PFSK-1 (cell line): ENCODE results near the gene IL3.
A peak's percentile ranks its signal among the peaks of the same experiment; 100 is the strongest.

Experiments
- FOXP2 ChIP-seq: optimal IDR thresholded peaks from 2 replicates; pipeline ENCODE3; 2011; ENCODE audit warnings: borderline replicate concordance, control low read depth, inconsistent platforms; ENCODE audit not compliant: insufficient read depth; ENCODE audit errors: extremely low read length, extremely low read depth
- POLR2AphosphoS5 ChIP-seq: IDR thresholded peaks from 2 replicates; pipeline ENCODE4 v1.6.1; 2012; ENCODE audit warnings: low read depth, mild to moderate bottlenecking, control low read depth, low read length, moderate library complexity
- REST ChIP-seq, 2 experiments: IDR thresholded peaks; 2 replicates each; pipeline versions ENCODE4 v1.6.1 to v1.8.0; 2011 to 2012; ENCODE audit warnings: low read depth in 2 of 2, low read length in 2 of 2, control low read depth in 1 of 2, inconsistent platforms in 1 of 2, mild to moderate bottlenecking in 1 of 2, moderate library complexity in 1 of 2; ENCODE audit not compliant: insufficient read depth in 1 of 2
- SIN3A ChIP-seq: IDR thresholded peaks from 2 replicates; pipeline ENCODE4 v1.6.1; 2012; ENCODE audit warnings: mild to moderate bottlenecking, low read length, moderate library complexity, borderline replicate concordance; ENCODE audit not compliant: insufficient read depth
- TAF1 ChIP-seq: IDR thresholded peaks from 2 replicates; pipeline ENCODE4 v1.6.1; 2012; ENCODE audit warnings: low read length, control low read depth, borderline replicate concordance; ENCODE audit not compliant: insufficient read depth

Gene IL3

GRCh38 chr5:132083071-132083678 lies 22.7 kb downstream of the IL3 start:
- TF ChIP-seq FOXP2 (no peak), TAF1 (no peak), SIN3A (no peak), POLR2AphosphoS5 (no peak), REST (IDR thresholded peaks at IDR 0.05; ENCODE audit: insufficient read depth in 1 of 2, low read depth in 2 of 2, low read length in 2 of 2) (no peak)

GRCh38 chr5:132085686-132086085 lies 25.2 kb downstream of the IL3 start:
- TF ChIP-seq FOXP2 (no peak), TAF1 (no peak), SIN3A (no peak), REST (IDR thresholded peaks at IDR 0.05; ENCODE audit: insufficient read depth in 1 of 2, low read depth in 2 of 2, low read length in 2 of 2) (no peak), POLR2AphosphoS5 (no peak)

GRCh38 chr5:132086277-132086794 lies 25.9 kb downstream of the IL3 start:
- TF ChIP-seq FOXP2 (peak; percentile 62), TAF1 (peak; percentile 41; the same call in 1 of the 2 replicates), SIN3A (no peak; the same call in 1 of the 2 replicates), POLR2AphosphoS5 (no peak), REST (IDR thresholded peaks at IDR 0.05; ENCODE audit: insufficient read depth in 1 of 2, low read depth in 2 of 2, low read length in 2 of 2) (peak in 1 of 2 experiments; percentile 66; a peak in 1 of 4 replicates)

GRCh38 chr5:132087176-132087575 lies 26.7 kb downstream of the IL3 start:
- TF ChIP-seq FOXP2 = no peak
- no peak for TF ChIP-seq SIN3A
- TF ChIP-seq POLR2AphosphoS5 = no peak
- no peak for TF ChIP-seq TAF1
- no peak for TF ChIP-seq REST (IDR thresholded peaks at IDR 0.05; ENCODE audit: insufficient read depth in 1 of 2, low read depth in 2 of 2, low read length in 2 of 2)
